Neural crest cell (in vitro differentiated cells): Measurements from ENCODE around the gene NRXN3. TPM values are rescaled to one million over a fixed set of nuclear protein-coding genes. Genes with fewer than 3 reads are reported as not detected.

ENCODE experiments used
- DNase-seq: peaks from one replicate; pipeline ENCODE4 v3.0.0; 2021; ENCODE audit warnings: low read depth, mixed read lengths, low spot score
- H3K27ac Mint-ChIP-seq: one replicate; pipeline ENCODE4 v1.8.0; 2021; ENCODE audit warnings: mild to moderate bottlenecking, mixed read lengths; ENCODE audit not compliant: unreplicated experiment
- H3K27me3 Mint-ChIP-seq: 2 replicates; pipeline ENCODE4 v1.8.0; 2021; ENCODE audit warnings: low read depth, mild to moderate bottlenecking, mixed read lengths
- H3K36me3 Mint-ChIP-seq: 2 replicates; pipeline ENCODE4 v1.8.0; 2021; ENCODE audit warnings: low read depth, mild to moderate bottlenecking, mixed read lengths
- H3K4me1 Mint-ChIP-seq: 2 replicates; pipeline ENCODE4 v1.8.0; 2021; ENCODE audit warnings: mixed read lengths
- H3K4me3 Mint-ChIP-seq: one replicate; pipeline ENCODE4 v1.8.0; 2021; ENCODE audit warnings: mild to moderate bottlenecking, mixed read lengths
- H3K9me3 Mint-ChIP-seq: 2 replicates; pipeline ENCODE4 v1.8.0; 2021; ENCODE audit warnings: mixed read lengths
- CTCF ChIP-seq: fragments of 200-600 bp; sonication (generic); conservative IDR thresholded peaks from 2 replicates; pipeline ENCODE4 v1.5.0; 2021; ENCODE audit warnings: antibody characterized with exemption, mild to moderate bottlenecking
- total RNA-seq: library from RNA; stranded (reverse); gene quantifications from 2 replicates; pipeline ENCODE4 v1.2.1, GENCODE V29; 2021

The NRXN3 gene
- total RNA-seq, 1 donor from 2014 or later, result 2.5 TPM

- Mint-ChIP-seq H3K9me3 (no peaks in the 10 kb centered on the region), H3K4me3 (no peak overlapping the region), H3K27me3 (no peaks in the 10 kb centered on the region), H3K36me3 (no peaks in the 10 kb centered on the region), H3K4me1 (peaks cover 4% of the 10 kb centered on the region), H3K27ac (no peak overlapping the region)
- TF ChIP-seq CTCF, result no peak
- no peak for DNase-seq
Observed at GRCh38 chr14:79729731-79730130, 1559.6 kb downstream of the NRXN3 start.

DNA sequence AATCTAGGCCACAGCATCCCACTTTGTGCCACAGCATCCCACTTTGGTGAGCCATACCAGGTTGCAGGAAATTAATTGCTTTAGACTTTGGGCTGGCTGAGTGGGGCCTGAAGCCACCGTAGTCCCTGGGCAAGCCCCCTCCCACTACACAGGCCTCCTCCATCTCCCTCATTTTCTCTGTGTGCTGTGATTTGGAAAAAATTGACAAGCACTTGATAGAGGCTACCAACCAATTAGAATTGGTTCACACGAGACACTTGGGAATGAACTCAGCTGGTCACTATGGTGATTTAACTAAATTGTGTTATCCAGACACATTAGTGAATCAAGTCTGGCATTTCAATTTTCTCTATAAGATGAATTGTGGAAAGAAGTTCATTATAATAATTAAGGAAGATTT is 1560.0 kb downstream of the NRXN3 start:
- Mint-ChIP-seq H3K27me3 (no peaks in the 10 kb centered on the region), H3K9me3 (no peaks in the 10 kb centered on the region), H3K4me3 (no peak overlapping the region), H3K4me1 (peaks cover 4% of the 10 kb centered on the region), H3K27ac (no peak overlapping the region), H3K36me3 (no peaks in the 10 kb centered on the region)
- no peak for TF ChIP-seq CTCF
- no peak for DNase-seq

- Mint-ChIP-seq H3K27ac (no peak overlapping the region), H3K36me3 (no peaks in the 10 kb centered on the region), H3K4me3 (no peak overlapping the region), H3K4me1 (peaks cover 4% of the 10 kb centered on the region), H3K27me3 (no peaks in the 10 kb centered on the region), H3K9me3 (peaks cover 3% of the 10 kb centered on the region)
- no peak for DNase-seq
- TF ChIP-seq CTCF, result no peak
Observed at GRCh38 chr14:79730953-79731352, 1560.8 kb downstream of the NRXN3 start.

GRCh38 chr14:79732911-79733655 is 1562.9 kb downstream of the NRXN3 start:
- H3K27ac Mint-ChIP-seq, result no peak overlapping the region
- peaks cover 14% of the 10 kb centered on the region for H3K9me3 Mint-ChIP-seq
- DNase-seq, result no peak
- H3K27me3 Mint-ChIP-seq, result no peaks in the 10 kb centered on the region
- H3K4me3 Mint-ChIP-seq, result no peak overlapping the region
- peaks cover 4% of the 10 kb centered on the region for H3K4me1 Mint-ChIP-seq
- H3K36me3 Mint-ChIP-seq, result peaks cover 9% of the 10 kb centered on the region
- TF ChIP-seq CTCF, result no peak

DNA sequence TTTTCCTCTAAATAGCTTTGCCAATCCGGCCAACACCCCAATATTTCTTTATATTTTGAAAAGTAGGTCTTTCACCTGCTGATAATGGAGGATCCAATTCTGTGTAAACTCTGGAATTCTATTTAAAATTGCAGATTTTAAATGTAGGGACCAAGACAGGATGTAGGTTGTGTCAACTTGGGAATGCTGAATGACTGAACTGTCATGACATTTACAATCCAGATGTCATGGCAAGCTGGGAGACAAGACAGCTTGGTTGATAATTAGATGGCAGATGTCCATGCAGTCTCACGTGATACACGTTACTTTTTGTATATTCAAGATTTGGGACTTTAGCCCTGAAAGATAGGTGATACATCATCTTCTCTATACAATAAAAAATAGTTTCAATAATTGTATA is 1564.0 kb downstream of the NRXN3 start:
- no peak overlapping the region for H3K4me3 Mint-ChIP-seq
- TF ChIP-seq CTCF, result no peak
- no peak for DNase-seq
- H3K9me3 Mint-ChIP-seq, result peaks cover 14% of the 10 kb centered on the region
- no peaks in the 10 kb centered on the region for H3K27me3 Mint-ChIP-seq
- peaks cover 4% of the 10 kb centered on the region for H3K4me1 Mint-ChIP-seq
- no peak overlapping the region for H3K27ac Mint-ChIP-seq
- H3K36me3 Mint-ChIP-seq, result peaks cover 9% of the 10 kb centered on the region
